K562 (cell line): ENCODE results near the gene FRMD4A. TPM values are rescaled to one million over a fixed set of nuclear protein-coding genes. Genes with fewer than 3 reads are reported as not detected.

Experiments used
- ATAC-seq: fragments of 200-7000 bp; cut with Tn5 transposase; 3 replicates; pipeline ENCODE4 v1.9.1; 2020; ENCODE audit warnings: moderate library complexity
- BruUV-seq: library from RNA; stranded (reverse); fragments of 400-500 nt; replicated peaks from 2 replicates; lab custom pipeline; 2021; lab: Mats Ljungman, UMichigan
- CTCF ChIA-PET: fragments of 300-600 bp; formaldehyde crosslinking; extraction: SDS; loops from one replicate; lab custom pipeline; 2021; ENCODE audit warnings: low intra/inter-chr PET ratio; lab: Yijun Ruan, JAX
- POLR2A ChIA-PET: fragments of 300-600, 350-650 bp; sonication (Branson Sonifier 250); formaldehyde crosslinking; extraction: SDS; loops from one replicate; lab custom pipeline; 2021; ENCODE audit warnings: antibody characterized with exemption, inconsistent platforms; lab: Yijun Ruan, JAX
- DNase-seq, 4 experiments: peaks; one replicate each; pipeline versions ENCODE4 v3.0.0 to v3.0.0-alpha.2; 2011 to 2018; ENCODE audit warnings: low spot score in 3 of 4, mixed read lengths in 3 of 4; ENCODE audit errors: extremely low read depth in 1 of 4
- FAIRE-seq: peaks from 2 replicates; lab custom pipeline; 2011; peaks lifted over from hg19 to GRCh38; lab: Jason Lieb, UNC
- H2AFZ ChIP-seq: 2 replicates; pipeline ENCODE4 v1.6.0; 2011; ENCODE audit warnings: low read depth, low read length, control low read depth, inconsistent platforms
- H3K27ac ChIP-seq: fragments of 200-600 bp; 3 replicates; pipeline ENCODE4 v1.8.0; 2011; ENCODE audit warnings: low read depth, mild to moderate bottlenecking, control low read depth, inconsistent platforms, low read length, moderate library complexity, mixed read lengths; ENCODE audit errors: extremely low read depth
- H3K27me3 ChIP-seq, 2 experiments: fragments of 300-600 bp in 1 of 2; 2 replicates in 1 of 2; 3 replicates in 1 of 2; pipeline versions ENCODE4 v1.6.0 to v1.8.0; 2011; ENCODE audit warnings: inconsistent platforms in 2 of 2, low read length in 2 of 2, mild to moderate bottlenecking in 1 of 2, mixed read lengths in 1 of 2, moderate library complexity in 1 of 2; ENCODE audit not compliant: control insufficient read depth in 2 of 2, insufficient read depth in 2 of 2
- H3K36me3 ChIP-seq: fragments of 300-600 bp; 3 replicates; pipeline ENCODE4 v1.8.0; 2011; ENCODE audit warnings: mild to moderate bottlenecking, low read length, inconsistent platforms; ENCODE audit not compliant: control insufficient read depth, insufficient read depth
- H3K4me1 ChIP-seq, 2 experiments: fragments of 200-600 bp in 1 of 2; replicated peaks in 1 of 2; 2 replicates in 1 of 2; 3 replicates in 1 of 2; pipeline versions ENCODE4 v1.5.1 to v1.8.0; 2011; ENCODE audit warnings: inconsistent platforms in 2 of 2, low read length in 2 of 2, mild to moderate bottlenecking in 1 of 2, mixed read lengths in 1 of 2, moderate library complexity in 1 of 2; ENCODE audit not compliant: control insufficient read depth in 2 of 2, insufficient read depth in 2 of 2
- H3K4me2 ChIP-seq: 2 replicates; pipeline ENCODE4 v1.6.1; 2011; ENCODE audit warnings: low read length, control low read depth, inconsistent platforms, mixed read lengths; ENCODE audit not compliant: insufficient read depth
- H3K4me3 ChIP-seq: fragments of 200-600 bp; sonication (generic), shearing (Covaris generic); 2 replicates; pipeline ENCODE4 v1.5.1; 2016; ENCODE audit warnings: control low read depth, inconsistent platforms
- H3K79me2 ChIP-seq: fragments of 200-600 bp; 3 replicates; pipeline ENCODE4 v1.8.0; 2011; ENCODE audit warnings: low read length, inconsistent platforms; ENCODE audit not compliant: control insufficient read depth, insufficient read depth
- H3K9ac ChIP-seq, 2 experiments: 2 replicates each; pipeline versions ENCODE4 v1.6.0 to v1.6.1; 2011; ENCODE audit warnings: low read depth in 2 of 2, low read length in 2 of 2, control low read depth in 1 of 2, inconsistent platforms in 1 of 2, mild to moderate bottlenecking in 1 of 2, mixed read lengths in 1 of 2; ENCODE audit not compliant: insufficient read depth in 1 of 2
- H3K9me1 ChIP-seq: one replicate; pipeline ENCODE4 v1.6.0; 2011; ENCODE audit warnings: inconsistent platforms, mild to moderate bottlenecking, low read length, moderate library complexity; ENCODE audit not compliant: control insufficient read depth, insufficient read depth
- H3K9me3 ChIP-seq: replicated peaks from 2 replicates; pipeline ENCODE4 v1.5.1; 2011; ENCODE audit warnings: low read depth, low read length, inconsistent platforms; ENCODE audit not compliant: control insufficient read depth, insufficient read depth
- H4K20me1 ChIP-seq: replicated peaks from 2 replicates; pipeline ENCODE4 v1.6.1; 2011; ENCODE audit warnings: low read length, inconsistent platforms, mixed read lengths; ENCODE audit not compliant: control insufficient read depth, insufficient read depth
- EGR1 ChIP-seq: fragments of 450-650 bp; conservative IDR thresholded peaks from 2 replicates; pipeline ENCODE4 v1.6.1; 2017; ENCODE audit warnings: mild to moderate bottlenecking
- HDGF ChIP-seq: fragments of 450-650 bp; IDR thresholded peaks from 2 replicates; pipeline ENCODE4 v1.6.1; 2016
- JUN ChIP-seq, 2 experiments: sonication (generic) in 1 of 2; formaldehyde crosslinking in 1 of 2; IDR thresholded peaks; 2 replicates each; pipeline versions ENCODE4 v1.6.1 to v1.8.0; 2012 to 2022; ENCODE audit warnings: borderline replicate concordance in 2 of 2, mild to moderate bottlenecking in 2 of 2, improper control_type of control experiment in 1 of 2, low read depth in 1 of 2, low read length in 1 of 2, missing genetic modification reagents in 1 of 2
- KDM2B ChIP-seq: fragments of 250-450 bp; sonication (Bioruptor Pico); IDR thresholded peaks from 2 replicates; pipeline ENCODE4 v1.8.0; 2021; ENCODE audit warnings: mild to moderate bottlenecking, moderate library complexity
- KHSRP ChIP-seq: fragments of 450-650 bp; IDR thresholded peaks from 2 replicates; pipeline ENCODE4 v1.6.1; 2017
- NCOA1 ChIP-seq: fragments of 450-650 bp; IDR thresholded peaks from 2 replicates; pipeline ENCODE4 v1.6.1; 2016; ENCODE audit warnings: low read depth
- NEUROD1 ChIP-seq: fragments of 150-350 bp; IDR thresholded peaks from 2 replicates; pipeline ENCODE4 v1.6.1; 2014; ENCODE audit warnings: borderline replicate concordance, low read length, low read depth; ENCODE audit not compliant: partially characterized antibody
- NRF1 ChIP-seq, 2 experiments: fragments of 450-650 bp; IDR thresholded peaks in 1 of 2; conservative IDR thresholded peaks in 1 of 2; 2 replicates each; pipeline ENCODE4 v1.6.1; 2014; ENCODE audit warnings: mild to moderate bottlenecking in 2 of 2
- PTTG1 ChIP-seq: fragments of 450-650 bp; IDR thresholded peaks from 2 replicates; pipeline ENCODE4 v1.6.1; 2016; ENCODE audit warnings: low read depth, mild to moderate bottlenecking, missing genetic modification characterization, missing compliant biosample characterization
- RFX7 ChIP-seq: fragments of 250-450 bp; sonication (Bioruptor Pico); IDR thresholded peaks from 2 replicates; pipeline ENCODE4 v1.5.1; 2021; ENCODE audit warnings: mild to moderate bottlenecking
- SNRNP70 ChIP-seq: fragments of 200-400 bp; formaldehyde crosslinking; optimal IDR thresholded peaks from 2 replicates; pipeline ENCODE3; 2017; ENCODE audit warnings: low read depth, low read length
- SPI1 ChIP-seq: IDR thresholded peaks from 2 replicates; pipeline ENCODE4 v1.6.1; 2011; ENCODE audit warnings: low read depth, low read length, control low read depth, borderline replicate concordance
- STAG1 ChIP-seq: sonication (generic); formaldehyde crosslinking; IDR thresholded peaks from 2 replicates; pipeline ENCODE4 v1.5.0; 2020; ENCODE audit warnings: missing genetic modification reagents, borderline replicate concordance
- YY1 ChIP-seq, 3 experiments: IDR thresholded peaks; 2 replicates each; pipeline ENCODE4 v1.6.1; 2011; ENCODE audit warnings: low read length in 2 of 3, mild to moderate bottlenecking in 2 of 3, moderate library complexity in 2 of 3, borderline replicate concordance in 1 of 3, control low read depth in 1 of 3, low read depth in 1 of 3; ENCODE audit not compliant: insufficient read depth in 3 of 3, insufficient replicate concordance in 2 of 3, control insufficient read depth in 1 of 3, insufficient read length in 1 of 3; ENCODE audit errors: extremely low read depth in 1 of 3
- ZFPM2 ChIP-seq: fragments of 250-450 bp; sonication (Bioruptor Pico); IDR thresholded peaks from 2 replicates; pipeline ENCODE4 v1.5.1; 2022; ENCODE audit warnings: mild to moderate bottlenecking
- ZNF696 ChIP-seq: fragments of 250-450 bp; sonication (Bioruptor Pico); conservative IDR thresholded peaks from 2 replicates; pipeline ENCODE4 v1.4.0; 2020; ENCODE audit warnings: mild to moderate bottlenecking, moderate library complexity
- WGBS: fragments of 100-300 bp; shearing (Covaris generic); methylation state at CpG from one replicate; pipeline ENCODE4 v1.1.6; 2016; ENCODE audit warnings: low coverage, mixed read lengths; ENCODE audit not compliant: insufficient coverage; ENCODE audit errors: missing lambda C conversion rate; 5-methylcytosine and 5-hydroxymethylcytosine counted together
- in situ Hi-C: fragments of 300-500 bp; cut with MboI; formaldehyde crosslinking; loops from 4 replicates; pipeline ENCODE4 v1.15.0; 2018; ENCODE audit warnings: inconsistent platforms, mixed read lengths
- intact Hi-C: fragments of 100-400 bp; cut with micrococcal nuclease; formaldehyde crosslinking; loops from 2 replicates; pipeline ENCODE4 v1.14.2; 2022
- polyA plus RNA-seq, 8 experiments: library from polyadenylated mRNA; depleted of rRNA in 4 of 8; stranded (reverse) in 5 of 8; unstranded in 3 of 8; fragments of >200 nt; fragmentation: Nextera tagmentation in 2 of 8; fragmentation: Illumina TruSeq in 1 of 8; extraction: Ambion mirVana in 2 of 8; extraction: Trizol in 1 of 8; gene quantifications; 2 replicates each; pipeline versions ENCODE4 v1.2.1 to v1.2.3, GENCODE V29; 2011 to 2014; ENCODE audit warnings: inconsistent platforms in 1 of 8, missing spikeins in 1 of 8
- total RNA-seq, 7 experiments: library from RNA; depleted of rRNA in 6 of 7; stranded (reverse); fragments of >200 nt in 6 of 7; fragmentation: Illumina TruSeq in 2 of 7; extraction: Trizol in 2 of 7; gene quantifications; 2 replicates each; pipeline versions ENCODE4 v1.2.1 to v1.2.3, GENCODE V29; 2011 to 2021; ENCODE audit warnings: low replicate concordance in 1 of 7
- TF ChIP-seq, protein P1 (sequence below): sonication (generic); formaldehyde crosslinking; IDR thresholded peaks from 2 replicates; pipeline ENCODE4 v1.8.0; 2022; ENCODE audit warnings: mild to moderate bottlenecking, low read depth, missing genetic modification reagents
- TF ChIP-seq, protein P2 (sequence below): conservative IDR thresholded peaks from 2 replicates; pipeline ENCODE4 v1.6.1; 2011; ENCODE audit warnings: low read depth, mild to moderate bottlenecking, low read length; ENCODE audit not compliant: control insufficient read depth
- TF ChIP-seq, protein P3 (sequence below): sonication (generic); formaldehyde crosslinking; IDR thresholded peaks from 2 replicates; pipeline ENCODE4 v1.8.0; 2022; ENCODE audit warnings: missing genetic modification reagents, mild to moderate bottlenecking, moderate library complexity, borderline replicate concordance

FRMD4A gene
- total and polyA plus RNA-seq, 9 of the 15 experiments (the other 6 are each of a cell fraction or from before 2014, with no cell fraction given) = 0.80 to 5.2 (median 3.0) TPM

DNA sequence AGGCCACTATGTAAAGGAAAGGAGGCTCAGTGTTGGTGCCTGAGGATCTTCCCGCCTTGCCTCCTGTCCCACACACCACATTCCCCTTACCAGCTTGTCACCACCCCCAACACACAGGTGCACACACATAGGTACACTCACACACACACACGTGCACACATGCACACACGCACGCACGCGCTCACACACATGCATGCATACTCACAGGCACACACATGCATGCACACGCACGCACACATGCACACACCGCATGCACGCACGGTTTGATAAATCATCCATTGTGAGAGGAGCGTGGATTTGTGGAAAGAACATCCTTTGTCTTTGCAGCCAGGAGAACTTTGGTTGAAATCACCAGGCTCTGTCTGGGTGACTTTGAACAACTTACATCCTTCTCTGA lies 359.8 kb downstream of the FRMD4A start:
- H3K9ac ChIP-seq = no peak overlapping the region
- no peak overlapping the region for H3K4me2 ChIP-seq
- no peak for DNase-seq
- H3K9me1 ChIP-seq = no peaks in the 10 kb centered on the region
- H3K4me1 ChIP-seq = no peaks in the 10 kb centered on the region
- POLR2A ChIA-PET = interaction anchor here (0.7 kb wide), 1 partner anchor 30 kb away, joined by 3 read pairs; no protein-coding TSS in a partner anchor
- H3K27ac ChIP-seq = no peak overlapping the region
- no peak for ATAC-seq
- in situ Hi-C loops (no loop called here), intact Hi-C loops (no loop called here)
- H3K4me3 ChIP-seq = no peak overlapping the region
- CTCF ChIA-PET = no interaction called here
- no peaks in the 10 kb centered on the region for H3K9me3 ChIP-seq
- H3K79me2 ChIP-seq = no peaks in the 10 kb centered on the region
- peaks cover under 1% of the 10 kb centered on the region; the same call in 1 of the 2 replicates for H4K20me1 ChIP-seq
- no peak for TF ChIP-seq SPI1
- TF ChIP-seq NCOA1 = no peak
- TF ChIP-seq HDGF = no peak
- no peak for TF ChIP-seq PTTG1 (tag)
- TF ChIP-seq ZNF696 (CRISPR knock-in tag) = no peak
- no peak for TF ChIP-seq JUN (IDR thresholded peaks at IDR 0.05; ENCODE audit: borderline replicate concordance, low read depth, low read length)
- no peak for TF ChIP-seq JUN (CRISPR knock-in tag; IDR thresholded peaks at IDR 0.05; ENCODE audit: borderline replicate concordance)
- TF ChIP-seq, protein P1, sequence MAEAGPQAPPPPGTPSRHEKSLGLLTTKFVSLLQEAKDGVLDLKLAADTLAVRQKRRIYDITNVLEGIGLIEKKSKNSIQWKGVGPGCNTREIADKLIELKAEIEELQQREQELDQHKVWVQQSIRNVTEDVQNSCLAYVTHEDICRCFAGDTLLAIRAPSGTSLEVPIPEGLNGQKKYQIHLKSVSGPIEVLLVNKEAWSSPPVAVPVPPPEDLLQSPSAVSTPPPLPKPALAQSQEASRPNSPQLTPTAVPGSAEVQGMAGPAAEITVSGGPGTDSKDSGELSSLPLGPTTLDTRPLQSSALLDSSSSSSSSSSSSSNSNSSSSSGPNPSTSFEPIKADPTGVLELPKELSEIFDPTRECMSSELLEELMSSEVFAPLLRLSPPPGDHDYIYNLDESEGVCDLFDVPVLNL (CRISPR knock-in tag) = no peak
- TF ChIP-seq STAG1 = no peak
- TF ChIP-seq RFX7 (CRISPR knock-in tag) = no peak
- TF ChIP-seq YY1 (IDR thresholded peaks at IDR 0.05; ENCODE audit: borderline replicate concordance in 1 of 3, control insufficient read depth in 1 of 3, extremely low read depth in 1 of 3, insufficient read depth in 3 of 3, insufficient read length in 1 of 3, insufficient replicate concordance in 2 of 3, low read depth in 1 of 3, low read length in 2 of 3) = no peak
- TF ChIP-seq EGR1 = no peak
- no peak for TF ChIP-seq SNRNP70
- no peak for TF ChIP-seq KDM2B (CRISPR knock-in tag)
- TF ChIP-seq, protein P2, sequence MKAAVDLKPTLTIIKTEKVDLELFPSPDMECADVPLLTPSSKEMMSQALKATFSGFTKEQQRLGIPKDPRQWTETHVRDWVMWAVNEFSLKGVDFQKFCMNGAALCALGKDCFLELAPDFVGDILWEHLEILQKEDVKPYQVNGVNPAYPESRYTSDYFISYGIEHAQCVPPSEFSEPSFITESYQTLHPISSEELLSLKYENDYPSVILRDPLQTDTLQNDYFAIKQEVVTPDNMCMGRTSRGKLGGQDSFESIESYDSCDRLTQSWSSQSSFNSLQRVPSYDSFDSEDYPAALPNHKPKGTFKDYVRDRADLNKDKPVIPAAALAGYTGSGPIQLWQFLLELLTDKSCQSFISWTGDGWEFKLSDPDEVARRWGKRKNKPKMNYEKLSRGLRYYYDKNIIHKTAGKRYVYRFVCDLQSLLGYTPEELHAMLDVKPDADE = no peak
- TF ChIP-seq KHSRP = no peak
- TF ChIP-seq, protein P3, sequence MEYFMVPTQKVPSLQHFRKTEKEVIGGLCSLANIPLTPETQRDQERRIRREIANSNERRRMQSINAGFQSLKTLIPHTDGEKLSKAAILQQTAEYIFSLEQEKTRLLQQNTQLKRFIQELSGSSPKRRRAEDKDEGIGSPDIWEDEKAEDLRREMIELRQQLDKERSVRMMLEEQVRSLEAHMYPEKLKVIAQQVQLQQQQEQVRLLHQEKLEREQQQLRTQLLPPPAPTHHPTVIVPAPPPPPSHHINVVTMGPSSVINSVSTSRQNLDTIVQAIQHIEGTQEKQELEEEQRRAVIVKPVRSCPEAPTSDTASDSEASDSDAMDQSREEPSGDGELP (CRISPR knock-in tag) = no peak
- TF ChIP-seq ZFPM2 (CRISPR knock-in tag) = no peak
- TF ChIP-seq NEUROD1 = no peak
- no peak for TF ChIP-seq NRF1 (conservative IDR thresholded peaks at IDR 0.05 in 1 of 2, IDR thresholded peaks at IDR 0.05 in 1 of 2)
- TF ChIP-seq, all 486 proteins: peak for 0
- H3K36me3 ChIP-seq = no peaks in the 10 kb centered on the region
- WGBS = 0% methylated on average over 12 of the region's 12 CpGs
- no peak overlapping the region for H2AFZ ChIP-seq
- peaks cover 4 to 46% of the 10 kb centered on the region in 2 experiments; a peak in 3 of 5 replicates for H3K27me3 ChIP-seq
- no peak for FAIRE-seq
- BruUV-seq = no TSS peak
